ENCODE measurements around the gene TAF13. TPM values are rescaled to one million over a fixed set of nuclear protein-coding genes. Genes with fewer than 3 reads are reported as not detected.

The TAF13 gene
- total RNA-seq, 1 experiment from 2014 or later = 76.7 TPM

- peaks cover 26% of the 10 kb centered on the region for H3K27me3 Mint-ChIP-seq (ENCODE audit: insufficient read depth, unreplicated experiment)
- BruUV-seq (replicated peaks) = no TSS peak
- intact Hi-C loops (cut with micrococcal nuclease) = loop anchor here (10.0 kb wide), 2 partner anchors 285 to 1325 kb away; partner anchors contain the start of gene SORT1
- TF ChIP-seq, protein P1, sequence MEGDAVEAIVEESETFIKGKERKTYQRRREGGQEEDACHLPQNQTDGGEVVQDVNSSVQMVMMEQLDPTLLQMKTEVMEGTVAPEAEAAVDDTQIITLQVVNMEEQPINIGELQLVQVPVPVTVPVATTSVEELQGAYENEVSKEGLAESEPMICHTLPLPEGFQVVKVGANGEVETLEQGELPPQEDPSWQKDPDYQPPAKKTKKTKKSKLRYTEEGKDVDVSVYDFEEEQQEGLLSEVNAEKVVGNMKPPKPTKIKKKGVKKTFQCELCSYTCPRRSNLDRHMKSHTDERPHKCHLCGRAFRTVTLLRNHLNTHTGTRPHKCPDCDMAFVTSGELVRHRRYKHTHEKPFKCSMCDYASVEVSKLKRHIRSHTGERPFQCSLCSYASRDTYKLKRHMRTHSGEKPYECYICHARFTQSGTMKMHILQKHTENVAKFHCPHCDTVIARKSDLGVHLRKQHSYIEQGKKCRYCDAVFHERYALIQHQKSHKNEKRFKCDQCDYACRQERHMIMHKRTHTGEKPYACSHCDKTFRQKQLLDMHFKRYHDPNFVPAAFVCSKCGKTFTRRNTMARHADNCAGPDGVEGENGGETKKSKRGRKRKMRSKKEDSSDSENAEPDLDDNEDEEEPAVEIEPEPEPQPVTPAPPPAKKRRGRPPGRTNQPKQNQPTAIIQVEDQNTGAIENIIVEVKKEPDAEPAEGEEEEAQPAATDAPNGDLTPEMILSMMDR (IDR thresholded peaks at IDR 0.05; ENCODE audit: unreplicated experiment) = no peak
- no peaks in the 10 kb centered on the region for H3K9me3 Mint-ChIP-seq (ENCODE audit: unreplicated experiment)
- DNase-seq (ENCODE audit: unreplicated experiment) = no peak
- no peak overlapping the region for H3K4me3 Mint-ChIP-seq (ENCODE audit: unreplicated experiment)
- H3K36me3 Mint-ChIP-seq (ENCODE audit: insufficient read depth, unreplicated experiment) = peaks cover 6% of the 10 kb centered on the region
- H3K27ac Mint-ChIP-seq (ENCODE audit: low read depth, unreplicated experiment) = no peak overlapping the region
- peaks cover 10% of the 10 kb centered on the region for H3K4me1 Mint-ChIP-seq (ENCODE audit: insufficient read depth, unreplicated experiment)
- ChIA-PET CTCF (interaction anchor here (0.6 to 2.7 kb wide), 7 partner anchors 8 to 289 kb away, joined by 3 to 19 read pairs (median 3); no protein-coding TSS in a partner anchor), POLR2A (interaction anchor here (0.6 to 2.9 kb wide), 2 partner anchors 10 to 19 kb away, joined by 3 to 16 read pairs; no protein-coding TSS in a partner anchor)
Measured at GRCh38 chr1:109109906-109110305, 34.1 kb upstream of the TAF13 start.

DNA sequence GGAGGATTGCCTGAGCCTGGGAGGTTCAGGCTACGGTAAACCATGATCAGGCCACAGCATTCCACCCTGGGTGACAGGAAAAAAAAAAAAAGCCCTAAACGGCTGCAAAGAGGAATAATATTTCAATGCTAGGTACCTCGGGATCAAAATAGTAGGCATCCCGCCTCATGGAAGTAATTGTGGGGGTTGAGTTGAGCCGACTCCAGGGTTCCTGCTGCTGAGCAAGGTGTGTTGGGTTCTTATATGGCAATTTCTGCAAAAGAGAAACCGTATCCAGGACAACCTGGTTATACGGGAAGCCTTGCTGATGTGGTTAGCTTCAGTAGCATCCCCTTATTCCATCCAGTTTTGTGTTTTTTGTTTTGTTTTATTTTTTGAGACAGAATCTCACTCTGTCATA, 32.0 kb upstream of the TAF13 start:
- BruUV-seq (replicated peaks) = no TSS peak
- intact Hi-C loops (cut with micrococcal nuclease) = no loop called here
- H3K36me3 Mint-ChIP-seq (ENCODE audit: insufficient read depth, unreplicated experiment) = peaks cover 11% of the 10 kb centered on the region
- ChIA-PET CTCF (interaction anchor here (0.6 to 0.8 kb wide), 3 partner anchors 27 to 397 kb away, joined by 3 to 4 read pairs (median 3); partner anchors contain the start of gene CYB561D1), POLR2A (interaction anchor here (0.6 to 2.9 kb wide), 4 partner anchors 8 to 89 kb away, joined by 3 to 16 read pairs (median 3); partner anchors contain the start of gene WDR47)
- no peak overlapping the region for H3K4me3 Mint-ChIP-seq (ENCODE audit: unreplicated experiment)
- no peaks in the 10 kb centered on the region for H3K9me3 Mint-ChIP-seq (ENCODE audit: unreplicated experiment)
- H3K4me1 Mint-ChIP-seq (ENCODE audit: insufficient read depth, unreplicated experiment) = peaks cover 16% of the 10 kb centered on the region
- H3K27me3 Mint-ChIP-seq (ENCODE audit: insufficient read depth, unreplicated experiment) = peaks cover 5% of the 10 kb centered on the region
- DNase-seq (ENCODE audit: unreplicated experiment) = no peak
- TF ChIP-seq, protein P1 (IDR thresholded peaks at IDR 0.05; ENCODE audit: unreplicated experiment) = no peak
- no peak overlapping the region for H3K27ac Mint-ChIP-seq (ENCODE audit: low read depth, unreplicated experiment)

- BruUV-seq (replicated peaks) = no TSS peak
- Mint-ChIP-seq H3K9me3 (ENCODE audit: unreplicated experiment) (no peaks in the 10 kb centered on the region), H3K27me3 (ENCODE audit: insufficient read depth, unreplicated experiment) (no peaks in the 10 kb centered on the region), H3K36me3 (ENCODE audit: insufficient read depth, unreplicated experiment) (peaks cover 22% of the 10 kb centered on the region), H3K4me1 (ENCODE audit: insufficient read depth, unreplicated experiment) (peaks cover 7% of the 10 kb centered on the region), H3K27ac (ENCODE audit: low read depth, unreplicated experiment) (no peak overlapping the region), H3K4me3 (ENCODE audit: unreplicated experiment) (no peak overlapping the region)
- ChIA-PET POLR2A (no interaction called here), CTCF (no interaction called here)
- DNase-seq (ENCODE audit: unreplicated experiment) = no peak
- TF ChIP-seq, protein P1 (IDR thresholded peaks at IDR 0.05; ENCODE audit: unreplicated experiment) = no peak
- intact Hi-C loops (cut with micrococcal nuclease) = no loop called here
Measured at GRCh38 chr1:109105881-109106280, 30.1 kb upstream of the TAF13 start.

- BruUV-seq (replicated peaks) = no TSS peak
Measured at GRCh38 chr1:109104364-109105151, 28.8 kb upstream of the TAF13 start.

More at GRCh38 chr1:109104364-109105151, 28.8 kb upstream of the TAF13 start:
- POLR2A ChIA-PET = interaction anchor here (1.2 to 1.4 kb wide), 3 partner anchors 13 to 62 kb away, joined by 3 to 6 read pairs (median 5); partner anchors contain the start of genes TAF13 and WDR47
- H3K4me1 Mint-ChIP-seq (ENCODE audit: insufficient read depth, unreplicated experiment) = peaks cover 7% of the 10 kb centered on the region
- H3K27ac Mint-ChIP-seq (ENCODE audit: low read depth, unreplicated experiment) = no peak overlapping the region
- peak; percentile 47 for DNase-seq (ENCODE audit: unreplicated experiment)
- intact Hi-C loops (cut with micrococcal nuclease) = no loop called here
- H3K27me3 Mint-ChIP-seq (ENCODE audit: insufficient read depth, unreplicated experiment) = no peaks in the 10 kb centered on the region
- H3K4me3 Mint-ChIP-seq (ENCODE audit: unreplicated experiment) = no peak overlapping the region
- peaks cover 32% of the 10 kb centered on the region for H3K36me3 Mint-ChIP-seq (ENCODE audit: insufficient read depth, unreplicated experiment)
- H3K9me3 Mint-ChIP-seq (ENCODE audit: unreplicated experiment) = no peaks in the 10 kb centered on the region
- TF ChIP-seq, protein P1 (IDR thresholded peaks at IDR 0.05; ENCODE audit: unreplicated experiment) = no peak
- CTCF ChIA-PET = interaction anchor here (0.7 to 1.2 kb wide), 2 partner anchors 10 to 45 kb away, joined by 3 to 5 read pairs; no protein-coding TSS in a partner anchor
